ENCODE results near the gene PNLIPRP1.

GRCh38 chr10:116614796-116615195 is 24.0 kb downstream of the PNLIPRP1 start:
- TF ChIP-seq ZNF384 (IDR thresholded peaks at IDR 0.05) = no peak
- no peak for TF ChIP-seq CTBP1 (IDR thresholded peaks at IDR 0.05; ENCODE audit: borderline replicate concordance)
- TF ChIP-seq NFRKB (IDR thresholded peaks at IDR 0.05) = no peak
- no peak for TF ChIP-seq FOXA1 (IDR thresholded peaks at IDR 0.05)
- no peak for TF ChIP-seq BHLHE40 (IDR thresholded peaks at IDR 0.05; ENCODE audit: borderline replicate concordance)
- TF ChIP-seq TARDBP (IDR thresholded peaks at IDR 0.05) = no peak
- no peak for TF ChIP-seq SUZ12 (IDR thresholded peaks at IDR 0.05)
- no peak for TF ChIP-seq SP1 (IDR thresholded peaks at IDR 0.05)
- no peak for TF ChIP-seq FOXM1 (IDR thresholded peaks at IDR 0.05; ENCODE audit: borderline replicate concordance)
- no peak for TF ChIP-seq HDGF (IDR thresholded peaks at IDR 0.05; ENCODE audit: borderline replicate concordance)
- no peak for TF ChIP-seq ELF4 (IDR thresholded peaks at IDR 0.05)
- TF ChIP-seq ARNT (IDR thresholded peaks at IDR 0.05) = no peak
- TF ChIP-seq L3MBTL2 (conservative IDR thresholded peaks at IDR 0.05) = no peak
